Esophagus squamous epithelium (tissue), 4 donors: ENCODE results near the gene SLC30A3.

Source experiments
- CTCF ChIP-seq, 6 experiments: fragments of 450-650 bp in 4 of 6; fragments of 200-600 bp in 2 of 6; sonication (generic) in 2 of 6; IDR thresholded peaks; one replicate each; pipeline ENCODE4 v1.5.1; 2016 to 2019; ENCODE audit warnings: antibody characterized with exemption in 6 of 6, mild to moderate bottlenecking in 4 of 6, moderate library complexity in 4 of 6
- POLR2A ChIP-seq, 4 donors: fragments of 450-650 bp; IDR thresholded peaks; one replicate each; pipeline ENCODE4 v1.6.1; 2017; ENCODE audit warnings: antibody characterized with exemption in 4 of 4, mild to moderate bottlenecking in 4 of 4, moderate library complexity in 3 of 4

- TF ChIP-seq CTCF (IDR thresholded peaks at IDR 0.05) (no peak), POLR2A (IDR thresholded peaks at IDR 0.05) (no peak)
Observed at GRCh38 chr2:27263287-27264252, 723 bp upstream of the SLC30A3 start.
